Mucosa of stomach (tissue), 1 donor: ENCODE measurements around the gene MECR.

Experiments used
- H3K27me3 ChIP-seq: one replicate; pipeline ENCODE4 v1.7.0; 2013; ENCODE audit warnings: mild to moderate bottlenecking, low read length; ENCODE audit not compliant: control insufficient read depth, insufficient read depth
- H3K36me3 ChIP-seq: one replicate; pipeline ENCODE4 v1.7.0; 2013; ENCODE audit warnings: low read length; ENCODE audit not compliant: control insufficient read depth, insufficient read depth
- H3K4me1 ChIP-seq: one replicate; pipeline ENCODE4 v1.7.0; 2013; ENCODE audit warnings: mild to moderate bottlenecking, low read length; ENCODE audit not compliant: control insufficient read depth, insufficient read depth
- H3K4me3 ChIP-seq: one replicate; pipeline ENCODE4 v1.7.0; 2013; ENCODE audit warnings: low read length
- H3K9ac ChIP-seq: one replicate; pipeline ENCODE4 v1.7.0; 2013; ENCODE audit warnings: mild to moderate bottlenecking, low read length, moderate library complexity
- H3K9me3 ChIP-seq: one replicate; pipeline ENCODE4 v1.7.0; 2013; ENCODE audit warnings: mild to moderate bottlenecking, low read length, moderate library complexity; ENCODE audit not compliant: control insufficient read depth
- donor health status: Pancreatic carcinoma.

Gene MECR

DNA sequence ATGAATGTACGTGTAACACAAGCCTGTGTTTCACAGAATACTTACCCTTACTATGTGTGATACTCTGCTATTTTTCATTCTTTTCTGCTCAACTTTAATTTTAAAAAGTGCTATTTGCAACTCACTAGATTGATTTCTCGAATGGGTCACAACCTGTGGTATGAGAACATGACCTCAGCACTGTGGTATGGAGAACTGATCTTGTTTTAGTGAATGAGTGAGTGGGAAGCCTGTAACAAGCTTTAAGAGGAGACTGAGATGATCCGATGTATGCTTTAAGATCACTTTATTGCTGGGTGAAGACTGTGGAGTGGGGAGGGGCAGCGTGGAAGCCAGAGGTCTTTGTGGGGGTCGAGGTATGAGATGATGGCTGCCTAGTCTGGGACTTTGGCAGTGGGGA lies 21.6 kb downstream of the MECR start:
- H3K9ac ChIP-seq, result no peak overlapping the region
- H3K36me3 ChIP-seq, result no peaks in the 10 kb centered on the region
- no peak overlapping the region for H3K4me3 ChIP-seq
- H3K27me3 ChIP-seq, result no peaks in the 10 kb centered on the region
- H3K9me3 ChIP-seq, result no peaks in the 10 kb centered on the region
- H3K4me1 ChIP-seq, result no peaks in the 10 kb centered on the region

DNA sequence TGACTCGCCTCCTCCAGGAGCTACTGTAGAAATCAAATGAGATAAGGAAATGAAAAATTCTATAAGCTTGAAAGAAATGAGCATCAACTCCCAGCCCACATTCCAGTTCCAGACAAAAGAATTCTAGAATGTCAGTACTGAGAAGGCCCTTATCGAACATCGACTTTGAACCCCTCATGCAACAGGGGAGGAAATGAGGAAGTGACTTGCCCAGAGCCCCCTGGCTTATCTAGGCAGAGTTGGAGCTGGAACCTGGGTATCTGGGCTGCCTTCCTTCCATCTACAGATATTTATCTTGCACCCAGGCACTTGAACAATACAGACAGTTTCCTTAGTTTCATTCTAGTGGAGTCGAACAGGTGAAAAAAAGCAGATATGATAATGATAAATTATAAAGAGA lies 22.3 kb downstream of the MECR start:
- no peak overlapping the region for H3K9ac ChIP-seq
- no peaks in the 10 kb centered on the region for H3K4me1 ChIP-seq
- H3K4me3 ChIP-seq, result no peak overlapping the region
- no peaks in the 10 kb centered on the region for H3K9me3 ChIP-seq
- H3K27me3 ChIP-seq, result no peaks in the 10 kb centered on the region
- H3K36me3 ChIP-seq, result no peaks in the 10 kb centered on the region

DNA sequence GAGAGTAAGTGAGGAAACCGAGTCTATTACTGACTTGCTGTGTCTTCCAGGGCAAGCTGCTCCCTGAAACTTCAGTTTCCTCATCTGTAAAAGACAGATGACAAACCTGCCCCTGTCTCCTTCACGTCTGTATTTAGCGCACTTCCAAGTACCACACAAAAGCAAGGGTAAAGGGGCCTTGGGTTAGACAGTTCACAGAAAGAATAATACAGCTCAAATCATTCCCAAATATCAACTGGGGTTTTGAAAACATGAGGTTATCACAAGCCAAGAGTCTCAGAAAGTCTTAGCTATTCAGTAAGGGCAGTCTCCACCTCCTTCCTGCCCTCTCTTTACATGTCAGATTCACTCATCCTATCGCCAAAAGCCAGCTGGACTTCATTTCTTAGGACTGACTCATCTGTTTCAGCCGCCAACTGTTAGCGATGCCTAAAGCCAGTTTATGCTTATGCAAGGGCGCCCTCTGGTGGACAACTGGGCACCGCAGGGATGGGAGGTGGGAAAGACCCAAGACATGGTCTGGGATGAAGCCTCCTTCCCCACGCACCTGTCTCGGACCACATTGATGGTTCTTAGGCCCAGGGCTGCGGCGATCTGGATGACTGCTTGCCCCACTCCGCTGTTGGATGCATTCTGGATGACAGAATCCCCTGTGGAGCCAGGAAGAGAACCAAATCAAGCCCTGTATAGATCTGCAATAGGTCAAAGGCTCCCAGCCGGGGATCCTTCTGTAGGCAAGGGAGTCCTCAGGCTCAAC lies 28.0 kb downstream of the MECR start:
- H3K4me1 ChIP-seq, result peaks cover 9% of the 10 kb centered on the region
- H3K9ac ChIP-seq, result no peak overlapping the region
- H3K4me3 ChIP-seq, result no peak overlapping the region
- H3K27me3 ChIP-seq, result no peaks in the 10 kb centered on the region
- peaks cover 3% of the 10 kb centered on the region for H3K36me3 ChIP-seq
- H3K9me3 ChIP-seq, result no peaks in the 10 kb centered on the region

DNA sequence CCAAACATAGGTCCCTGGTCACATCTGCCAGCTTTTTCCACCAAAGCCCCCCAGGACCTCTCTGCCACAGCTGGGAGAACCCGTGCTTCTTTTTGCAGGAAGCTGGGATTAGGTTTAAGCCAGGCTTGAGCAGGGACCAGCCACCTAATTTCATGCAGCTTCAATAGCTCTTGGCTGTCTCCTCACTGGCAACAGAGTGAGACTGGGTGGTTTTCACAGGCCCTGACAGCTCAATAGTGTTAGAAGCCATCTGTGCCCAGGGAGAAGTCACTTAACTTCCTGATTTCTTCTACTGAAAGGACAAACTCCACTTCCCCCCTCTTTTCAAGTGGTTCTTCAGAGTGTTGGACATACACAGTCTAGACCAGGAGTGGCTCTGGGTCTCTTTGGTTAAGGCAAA lies 28.7 kb downstream of the MECR start:
- Histone ChIP-seq H3K36me3 (peaks cover 3% of the 10 kb centered on the region), H3K4me3 (no peak overlapping the region), H3K9me3 (no peaks in the 10 kb centered on the region), H3K9ac (no peak overlapping the region), H3K27me3 (no peaks in the 10 kb centered on the region), H3K4me1 (peaks cover 9% of the 10 kb centered on the region)

DNA sequence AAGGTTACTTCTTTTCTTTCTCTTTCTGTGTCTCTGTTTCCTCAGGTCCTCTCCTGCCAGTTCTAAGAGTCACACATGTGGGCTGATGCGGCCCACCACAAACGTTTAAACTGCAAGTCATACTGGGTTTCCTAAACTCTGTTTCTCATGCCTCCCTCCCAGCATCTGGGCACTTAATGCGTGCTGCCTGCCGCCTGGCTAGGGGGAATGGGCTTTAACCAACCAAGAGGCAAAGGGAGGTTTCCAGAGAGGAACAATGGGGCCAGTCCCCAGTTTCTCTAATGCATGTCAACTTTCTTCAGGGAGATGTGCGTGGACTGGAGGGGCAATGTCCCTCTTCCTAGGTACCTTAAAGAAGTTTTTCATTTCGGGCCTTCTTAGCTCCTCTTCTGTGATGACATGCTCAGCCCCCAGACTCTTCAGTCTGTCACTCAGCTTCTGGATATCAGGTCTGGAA lies 29.1 kb downstream of the MECR start:
- Histone ChIP-seq H3K9me3 (no peaks in the 10 kb centered on the region), H3K36me3 (peaks cover 3% of the 10 kb centered on the region), H3K9ac (no peak overlapping the region), H3K4me3 (no peak overlapping the region), H3K4me1 (peaks cover 9% of the 10 kb centered on the region), H3K27me3 (no peaks in the 10 kb centered on the region)

DNA sequence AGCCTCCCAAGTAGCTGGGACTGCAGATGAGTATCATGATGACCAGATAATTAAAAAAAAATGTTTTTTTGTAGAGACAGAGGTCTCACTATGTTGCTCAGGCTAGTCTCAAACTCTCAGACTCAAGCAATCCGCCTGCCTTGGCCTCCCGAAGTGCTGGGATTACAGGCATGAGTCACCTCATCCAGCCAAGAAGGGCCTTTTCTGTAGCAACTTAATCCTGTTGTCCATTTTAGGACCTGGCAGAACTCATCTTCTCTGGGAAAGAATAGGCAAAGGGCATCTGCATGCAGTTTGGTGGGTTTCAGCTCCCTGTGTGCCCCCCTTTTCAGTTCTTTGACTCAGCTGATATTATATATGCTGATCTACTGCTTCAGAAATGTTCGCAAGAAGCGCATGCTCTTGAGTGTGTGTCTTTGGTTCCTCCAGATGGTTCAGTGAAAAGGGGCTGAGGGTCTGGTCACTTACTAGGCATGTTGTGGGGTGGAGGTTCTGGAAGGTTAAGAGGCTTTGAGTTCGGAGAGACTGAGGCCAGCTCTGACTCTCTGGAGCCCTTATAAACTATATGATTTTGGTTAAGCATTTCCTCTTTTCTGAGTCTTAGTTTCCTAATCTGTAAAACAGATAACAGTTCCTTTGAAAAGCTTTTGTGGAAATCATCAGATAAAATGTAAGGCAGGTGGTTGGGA lies 29.7 kb downstream of the MECR start:
- Histone ChIP-seq H3K4me1 (peaks cover 9% of the 10 kb centered on the region), H3K9ac (no peak overlapping the region), H3K27me3 (no peaks in the 10 kb centered on the region), H3K4me3 (no peak overlapping the region), H3K36me3 (peaks cover 3% of the 10 kb centered on the region), H3K9me3 (no peaks in the 10 kb centered on the region)

DNA sequence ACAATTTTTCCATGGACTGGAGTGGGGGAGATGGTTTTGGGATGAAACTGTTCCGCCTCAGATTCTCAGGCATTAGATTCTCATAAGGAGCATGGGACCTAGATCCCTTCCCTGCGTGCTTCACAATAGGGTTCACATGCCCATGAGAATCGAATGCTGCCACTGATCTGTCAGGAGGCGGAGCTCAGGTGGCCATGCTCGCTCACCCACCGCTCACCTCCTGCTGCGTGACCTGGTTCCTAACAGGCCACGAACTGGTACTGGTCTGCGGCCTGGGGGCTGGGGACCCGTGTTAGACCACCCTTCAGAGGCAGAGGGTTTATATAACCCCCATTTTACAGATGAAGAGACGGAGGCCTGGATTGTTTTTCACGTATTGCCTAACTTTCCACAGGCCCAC lies 32.7 kb downstream of the MECR start:
- H3K27me3 ChIP-seq, result no peaks in the 10 kb centered on the region
- H3K36me3 ChIP-seq, result peaks cover 3% of the 10 kb centered on the region
- H3K9me3 ChIP-seq, result no peaks in the 10 kb centered on the region

DNA sequence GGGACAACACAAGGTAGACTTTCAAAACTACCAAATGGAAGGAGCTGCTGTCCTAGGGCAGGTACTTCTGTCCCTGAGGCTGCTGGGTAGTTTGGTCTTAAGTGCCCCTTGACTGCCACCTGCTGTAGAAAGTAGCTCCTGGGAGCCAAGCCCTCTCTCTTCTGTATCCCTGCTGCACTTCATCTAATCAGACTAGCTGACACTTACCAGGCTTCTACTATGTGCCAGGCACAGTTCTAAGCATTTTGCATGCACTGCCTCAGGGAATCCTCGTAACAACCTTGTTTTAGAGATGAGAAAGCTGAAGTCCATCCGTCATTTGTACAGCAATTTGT lies 33.2 kb downstream of the MECR start:
- no peaks in the 10 kb centered on the region for H3K9me3 ChIP-seq
- no peaks in the 10 kb centered on the region for H3K27me3 ChIP-seq
- peaks cover 7% of the 10 kb centered on the region for H3K4me1 ChIP-seq
- H3K4me3 ChIP-seq, result no peak overlapping the region
- no peak overlapping the region for H3K9ac ChIP-seq
- H3K36me3 ChIP-seq, result peaks cover 3% of the 10 kb centered on the region

More for the DNA sequence above, 32.7 kb downstream of the MECR start:
- no peak overlapping the region for H3K9ac ChIP-seq
- peaks cover 9% of the 10 kb centered on the region for H3K4me1 ChIP-seq
- no peak overlapping the region for H3K4me3 ChIP-seq

DNA sequence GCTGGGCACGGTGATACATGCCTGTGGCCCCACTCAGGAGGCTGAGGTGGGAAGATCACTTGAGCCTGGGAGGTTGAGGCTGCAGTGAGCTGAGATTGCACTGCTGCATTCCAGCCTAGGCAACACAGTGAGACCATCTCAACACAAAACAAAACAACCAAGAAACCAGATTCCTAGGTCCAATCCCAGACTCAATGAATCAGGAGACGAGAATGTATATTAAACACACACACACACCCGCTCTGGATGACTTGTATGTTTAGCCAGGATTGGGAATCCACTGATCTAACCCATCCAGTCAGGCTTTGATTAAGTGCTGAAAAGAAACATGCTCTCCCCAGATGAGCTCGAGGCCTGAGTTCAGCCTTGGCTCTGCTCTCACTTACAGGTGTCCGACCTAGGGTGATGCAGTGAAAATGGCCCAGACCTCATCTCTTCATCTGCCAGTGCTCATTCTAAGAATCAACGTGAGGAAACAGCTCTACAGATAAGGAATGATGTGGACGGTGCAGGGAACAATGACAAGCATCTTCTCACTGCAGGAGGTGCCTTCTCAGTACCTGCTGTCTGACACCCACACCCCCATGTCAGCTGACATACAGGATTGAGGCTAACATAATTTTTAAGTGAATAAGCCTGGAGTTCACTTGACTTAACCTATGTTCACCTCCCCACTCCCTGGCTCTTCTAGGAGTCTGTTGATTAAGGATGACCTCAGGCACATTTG lies 33.7 kb downstream of the MECR start:
- Histone ChIP-seq H3K4me3 (no peak overlapping the region), H3K36me3 (peaks cover 3% of the 10 kb centered on the region), H3K9ac (no peak overlapping the region), H3K9me3 (no peaks in the 10 kb centered on the region), H3K4me1 (peaks cover 2% of the 10 kb centered on the region), H3K27me3 (no peaks in the 10 kb centered on the region)

DNA sequence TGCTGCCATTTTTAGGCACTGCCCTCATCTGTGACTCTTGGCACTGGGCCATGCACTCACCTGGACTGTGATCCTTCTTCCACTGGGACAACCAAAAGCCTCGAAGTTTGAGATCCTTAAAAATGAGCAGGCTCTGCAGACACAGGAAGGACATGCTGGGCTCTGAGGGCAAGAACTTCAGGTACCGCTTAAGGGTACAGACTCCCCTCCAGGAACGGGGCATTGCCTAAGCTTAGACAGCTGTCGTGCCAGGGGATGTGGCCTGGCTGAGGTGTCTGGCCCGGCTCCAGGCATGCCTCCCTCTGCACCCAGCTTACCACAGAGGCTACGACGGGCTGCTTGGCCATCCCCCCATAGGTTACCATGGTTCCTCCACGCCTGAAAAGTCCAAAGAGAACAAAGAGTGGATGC lies 34.8 kb downstream of the MECR start:
- Histone ChIP-seq H3K9me3 (no peaks in the 10 kb centered on the region), H3K4me1 (no peaks in the 10 kb centered on the region), H3K36me3 (peaks cover 3% of the 10 kb centered on the region), H3K9ac (no peak overlapping the region), H3K27me3 (no peaks in the 10 kb centered on the region), H3K4me3 (no peak overlapping the region)

DNA sequence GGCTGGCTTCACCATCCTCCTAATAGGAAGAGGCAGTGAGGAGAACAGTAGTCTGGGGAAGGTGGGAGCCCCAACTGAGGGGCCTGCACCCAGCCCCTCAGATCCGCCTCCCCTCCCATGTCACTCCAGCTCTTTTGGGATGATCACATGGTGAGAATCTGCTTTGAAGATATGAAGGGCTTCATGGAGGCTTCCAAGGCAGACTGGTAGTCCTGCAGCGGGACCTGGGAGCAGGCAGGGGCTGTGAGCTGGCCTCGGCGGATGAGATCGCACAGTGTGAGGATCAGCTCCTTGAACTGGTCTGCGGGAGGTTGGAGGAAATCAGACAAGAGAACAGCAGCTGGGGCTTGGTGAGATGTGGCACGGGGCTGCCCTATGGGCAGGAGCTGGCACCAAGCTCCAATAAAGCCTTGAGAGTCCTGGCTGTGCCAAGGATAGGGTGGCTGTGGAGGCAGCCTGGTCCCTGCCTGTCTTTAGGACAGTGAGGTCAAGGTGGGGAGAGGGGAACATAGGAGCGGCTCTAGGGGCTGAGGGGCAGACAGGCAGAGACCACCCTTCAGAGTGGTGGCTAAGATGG lies 36.8 kb downstream of the MECR start:
- Histone ChIP-seq H3K27me3 (no peaks in the 10 kb centered on the region), H3K9ac (no peak overlapping the region), H3K9me3 (no peaks in the 10 kb centered on the region), H3K36me3 (no peaks in the 10 kb centered on the region), H3K4me3 (no peak overlapping the region), H3K4me1 (no peaks in the 10 kb centered on the region)

DNA sequence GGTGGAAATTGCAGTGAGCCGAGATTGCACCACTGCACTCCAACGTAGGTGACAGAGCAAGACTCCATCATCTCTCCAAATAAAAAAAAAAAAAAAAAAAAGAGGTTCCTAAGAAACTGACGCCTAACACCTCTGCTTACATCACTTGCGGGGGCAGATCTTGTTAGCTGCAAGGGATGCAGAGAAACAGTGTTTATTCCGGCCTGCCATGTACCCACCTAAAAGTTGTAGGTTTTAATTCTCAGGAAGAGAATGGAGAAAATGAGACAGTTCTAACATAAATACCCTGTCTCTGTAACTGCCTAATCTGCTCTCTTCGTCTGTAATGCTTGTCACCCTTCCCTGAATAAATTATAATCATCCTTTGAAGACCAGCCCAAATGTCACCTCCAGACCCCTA lies 40.0 kb downstream of the MECR start:
- Histone ChIP-seq H3K4me3 (no peak overlapping the region), H3K4me1 (no peaks in the 10 kb centered on the region), H3K27me3 (no peaks in the 10 kb centered on the region), H3K36me3 (no peaks in the 10 kb centered on the region), H3K9me3 (no peaks in the 10 kb centered on the region), H3K9ac (no peak overlapping the region)
